SKM-1 (cell line): ENCODE measurements around the gene CREB3L2.
"Not testable (repeated sequence)": the region's sequence is repeated elsewhere in the genome, so short reads cannot be mapped to it uniquely, and the experiment has no call there.

Experiments
- DNase-seq: peaks from one replicate; lab custom pipeline; 2025; ENCODE audit not compliant: unreplicated experiment; lab: John Stamatoyannopoulos, UW

CREB3L2 gene

DNA sequence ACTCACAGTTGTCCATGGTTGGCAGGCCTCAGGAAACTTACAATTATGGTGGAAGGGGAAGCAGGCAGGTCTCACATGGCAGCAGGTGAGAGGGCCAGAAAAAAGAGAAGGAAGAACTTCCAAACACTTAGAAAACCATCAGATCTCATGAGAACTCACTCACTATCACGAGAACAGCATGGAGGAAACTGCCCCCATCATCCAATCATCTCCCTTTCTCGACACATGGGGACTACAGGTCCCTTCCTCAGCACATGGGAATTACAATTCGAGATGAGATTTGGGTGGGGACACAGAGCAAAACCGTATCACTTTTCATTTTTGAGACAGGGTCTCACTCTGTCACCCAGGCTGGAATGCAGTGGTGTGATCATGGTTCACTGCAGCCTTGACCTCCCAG is 12.3 kb upstream of the CREB3L2 start:
- DNase-seq, result not testable (repeated sequence)

DNA sequence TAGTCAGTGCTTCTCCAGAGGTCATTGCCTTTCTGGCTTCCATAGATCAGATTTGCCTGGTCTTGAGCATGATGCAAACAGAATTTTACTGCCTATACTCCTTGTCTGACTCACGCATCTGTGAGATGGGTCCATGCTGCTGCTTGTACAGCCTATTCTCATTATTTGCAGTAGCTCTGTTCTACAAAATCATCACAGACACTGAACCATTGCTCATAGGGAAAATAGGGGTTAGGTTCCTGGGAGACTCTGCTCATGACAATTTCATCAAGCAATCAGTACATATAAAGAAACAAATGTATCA is 7.4 kb upstream of the CREB3L2 start:
- DNase-seq, result no peak

DNA sequence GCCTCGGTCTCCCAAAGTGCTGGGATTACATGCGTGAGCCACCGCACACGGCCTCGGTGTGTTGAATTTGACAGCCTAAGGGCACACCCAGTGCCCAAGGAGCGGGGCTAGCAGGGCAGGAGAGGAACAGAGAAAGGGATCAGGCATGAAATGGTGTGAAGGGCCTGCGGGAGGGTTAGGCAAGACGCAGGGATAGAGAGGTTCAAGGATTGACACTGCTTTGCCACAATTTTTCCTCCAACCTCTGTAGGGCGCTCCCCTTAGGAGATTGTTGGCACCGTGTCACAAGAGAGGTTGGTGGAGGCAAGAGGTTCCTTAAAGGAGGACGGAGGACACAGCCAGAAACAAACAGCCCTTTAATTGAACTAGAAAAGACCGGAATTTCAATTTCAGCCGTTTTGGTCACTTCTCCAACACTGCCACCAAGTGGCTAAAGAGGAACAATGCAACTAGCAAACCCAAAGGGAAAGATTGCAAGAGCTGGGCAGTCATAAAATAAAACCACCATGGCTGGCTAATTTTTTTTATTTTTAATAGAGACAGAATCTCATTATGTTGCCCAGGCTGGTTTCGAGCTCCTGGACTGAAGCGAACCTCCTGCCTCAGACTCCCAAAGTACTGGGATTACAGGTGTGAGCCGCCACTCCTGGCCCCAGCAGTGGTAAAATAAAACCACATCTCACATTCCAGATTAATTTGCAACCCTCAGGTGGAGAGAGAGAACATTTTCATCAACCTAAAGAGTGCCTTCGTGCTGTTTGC is 6.9 kb upstream of the CREB3L2 start:
- DNase-seq, result peak; percentile 71

DNA sequence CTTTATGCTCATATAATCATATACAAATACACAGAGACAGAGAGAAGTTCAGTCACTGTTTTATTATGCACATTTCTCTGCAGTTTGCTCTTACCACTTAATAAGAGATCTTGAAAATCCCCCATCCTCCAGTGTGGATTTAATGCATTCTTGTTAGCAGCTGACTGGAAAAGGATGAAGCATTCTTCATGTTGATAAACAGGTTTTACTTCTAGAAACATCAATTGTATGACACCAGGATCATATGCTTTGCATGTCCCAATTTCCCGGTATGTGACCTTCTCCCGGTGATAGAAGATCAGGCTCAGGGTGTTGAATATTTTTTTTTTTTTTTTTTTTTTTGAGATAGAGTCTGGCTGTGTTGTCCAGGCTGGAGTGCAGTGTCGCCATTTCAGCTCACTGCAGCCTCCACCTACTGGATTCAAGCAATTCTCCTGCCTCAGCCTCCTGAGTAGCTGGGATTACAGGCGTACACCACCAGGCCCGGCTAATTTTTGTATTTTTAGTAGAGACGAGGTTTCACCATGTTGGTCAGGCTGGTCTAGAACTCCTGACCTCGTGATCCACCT is 6.2 kb upstream of the CREB3L2 start:
- DNase-seq, result no peak

DNA sequence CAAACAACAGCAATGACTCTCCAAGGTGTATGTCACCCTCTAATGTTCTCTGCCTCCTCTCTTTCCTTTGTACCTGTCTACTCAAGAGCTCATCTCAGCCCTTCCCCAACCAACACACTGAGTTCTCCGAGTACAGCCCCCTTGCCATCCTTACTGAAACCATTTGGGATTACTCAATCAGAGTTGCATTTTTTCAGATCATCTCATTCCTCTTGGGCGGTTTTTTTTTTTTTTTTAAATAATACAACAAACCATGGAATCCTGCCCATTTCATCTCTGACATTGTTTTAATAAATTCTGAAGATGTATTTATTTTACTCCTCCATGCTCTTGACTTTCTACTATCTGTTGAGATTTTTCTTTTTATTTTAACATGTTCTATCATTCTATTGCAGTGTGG is 4.2 kb upstream of the CREB3L2 start:
- DNase-seq, result no peak

DNA sequence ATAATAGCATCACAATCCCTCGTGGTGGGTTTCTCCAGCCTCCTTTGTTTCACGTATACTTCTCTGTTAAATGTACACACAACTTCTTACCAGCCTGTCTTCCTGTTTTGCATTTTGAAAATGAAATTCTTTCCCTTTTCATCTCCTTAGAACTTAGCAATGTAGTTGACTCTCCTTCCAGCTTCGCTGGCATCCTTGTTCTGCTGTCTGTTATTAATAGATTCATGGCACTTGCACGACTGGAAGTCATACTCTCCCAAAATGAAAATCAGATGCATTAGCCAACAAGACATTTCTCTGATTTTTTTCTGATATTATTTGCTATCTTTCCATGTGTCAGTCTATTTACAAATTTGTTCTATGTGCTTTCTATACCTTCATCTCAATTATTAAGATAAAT is 3.0 kb upstream of the CREB3L2 start:
- DNase-seq, result no peak

DNA sequence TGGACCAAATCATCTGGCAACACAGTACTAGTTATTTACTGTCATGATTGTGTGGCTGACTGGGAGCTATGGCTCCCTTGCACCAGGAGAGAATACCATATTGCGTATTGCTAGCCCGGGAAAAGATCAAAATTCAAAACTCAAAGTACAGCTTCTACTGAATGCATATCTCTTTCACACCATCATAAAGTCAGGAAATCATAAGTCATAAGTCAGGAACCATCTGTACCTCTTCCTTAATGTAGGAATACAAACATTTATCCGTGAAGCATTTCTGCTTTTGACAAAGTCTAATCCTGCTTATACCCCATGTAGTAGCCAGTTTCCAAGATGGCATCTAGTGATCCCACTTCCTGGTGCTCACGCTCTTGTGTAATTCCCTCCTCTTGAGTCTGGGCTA is 2.2 kb upstream of the CREB3L2 start:
- no peak for DNase-seq

DNA sequence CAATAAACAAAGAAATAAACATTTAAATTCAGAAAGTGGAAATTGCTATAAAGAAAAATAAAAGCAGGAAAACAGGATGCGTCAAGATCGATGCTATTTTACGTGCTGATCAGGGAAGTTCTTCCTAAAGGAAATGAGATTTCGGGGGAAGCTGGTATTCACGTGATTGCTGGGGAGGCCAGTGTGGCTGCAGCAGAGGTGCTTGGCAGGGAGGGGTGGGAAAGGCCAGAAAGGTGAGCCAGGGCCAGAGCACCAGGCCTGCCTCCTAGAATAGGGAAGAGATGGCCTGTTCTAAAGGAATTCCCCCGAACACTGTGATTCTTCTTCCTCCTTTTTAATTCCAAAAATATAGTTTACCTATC is 923 bp upstream of the CREB3L2 start:
- DNase-seq, result no peak

DNA sequence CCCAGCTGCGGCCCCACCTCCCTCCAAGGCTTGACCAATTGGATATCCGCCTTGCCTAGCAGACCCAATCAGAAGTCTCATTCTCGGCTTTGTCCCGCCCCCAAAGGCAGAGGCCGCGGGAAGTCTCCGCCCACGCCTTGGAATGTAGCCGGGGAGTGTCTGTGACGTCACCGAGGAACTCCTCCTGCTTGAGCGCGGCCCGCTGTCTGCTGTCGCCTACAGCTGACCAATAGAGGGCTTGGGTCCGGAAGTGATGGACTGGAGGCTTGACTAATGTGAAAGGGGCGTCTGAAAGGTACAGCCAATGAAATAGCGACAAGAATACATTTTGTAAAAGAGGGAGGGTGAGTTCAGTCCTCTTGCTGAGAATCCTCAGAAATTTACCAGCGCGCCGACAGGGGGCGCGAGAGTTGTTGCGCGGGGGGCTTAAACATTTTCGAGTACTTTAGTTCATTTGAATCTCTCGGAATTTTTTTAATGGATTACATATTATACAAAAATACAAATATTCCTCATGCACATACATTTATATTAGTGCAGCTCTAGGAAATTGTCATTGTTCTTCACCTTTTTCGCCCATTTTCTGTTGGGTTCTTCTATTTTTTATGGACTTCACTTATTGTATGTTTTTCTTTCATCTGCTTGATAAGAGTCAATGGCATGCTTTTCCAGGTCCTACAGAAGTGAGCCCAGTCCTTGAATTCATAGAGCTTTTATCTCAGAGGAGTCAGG is 376 bp upstream of the CREB3L2 start:
- peak; percentile 99 for DNase-seq

DNA sequence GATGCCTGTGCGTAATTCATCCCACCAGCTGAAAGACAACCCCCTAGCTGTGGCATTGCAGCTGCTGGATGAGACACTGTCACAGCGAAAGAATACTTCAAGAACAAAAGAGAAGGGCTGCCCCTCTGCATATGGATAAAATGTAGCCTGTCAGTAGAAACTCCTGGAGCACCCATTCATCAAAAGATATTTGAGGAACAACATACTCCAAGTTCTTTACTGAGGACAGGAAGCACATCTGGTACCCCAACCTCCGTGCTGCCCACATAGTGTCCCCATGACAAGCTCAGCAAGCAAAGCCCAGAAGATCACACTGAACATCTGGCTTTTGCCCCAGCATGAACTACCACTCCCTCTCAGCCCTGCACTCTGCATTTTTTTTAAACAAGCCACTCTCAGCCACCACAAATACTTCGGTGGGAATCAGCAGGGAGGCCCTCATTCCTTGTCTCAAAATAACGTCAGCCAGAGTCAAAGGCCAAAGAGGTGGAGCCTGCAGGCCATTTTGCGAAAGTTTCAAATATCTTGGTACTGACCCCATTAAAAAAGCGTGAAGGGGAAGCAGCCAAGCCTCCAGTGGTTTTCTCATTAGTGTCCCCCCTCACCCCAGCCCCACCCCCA is 1.7 kb downstream of the CREB3L2 start:
- DNase-seq, result no peak

DNA sequence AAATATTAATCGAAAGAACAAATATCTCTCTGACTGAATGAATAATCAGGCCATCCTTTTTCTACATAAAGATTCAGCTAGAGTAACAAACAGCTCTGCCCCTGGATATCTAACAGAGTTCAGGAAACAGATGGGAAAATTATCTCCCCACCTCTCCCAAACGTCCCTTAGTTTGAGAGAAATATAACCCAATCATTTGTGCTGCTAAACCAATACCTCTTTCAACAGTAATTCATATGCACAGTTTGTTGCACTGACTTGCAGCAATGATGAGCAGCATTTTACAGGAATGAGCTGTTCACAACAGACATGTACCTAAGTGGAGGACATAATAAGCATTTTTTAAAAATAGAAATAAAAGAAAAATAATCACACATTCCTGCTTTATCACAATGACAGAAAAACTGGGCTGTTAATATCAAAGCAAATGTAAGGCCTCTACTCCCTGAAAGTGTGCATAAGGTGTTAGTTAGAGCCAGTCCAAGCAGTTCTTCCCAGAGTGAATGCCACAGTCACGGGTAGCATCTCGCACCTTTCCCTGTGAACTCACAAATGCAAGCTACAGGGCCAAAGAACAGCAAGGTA is 2.3 kb downstream of the CREB3L2 start:
- DNase-seq, result no peak

DNA sequence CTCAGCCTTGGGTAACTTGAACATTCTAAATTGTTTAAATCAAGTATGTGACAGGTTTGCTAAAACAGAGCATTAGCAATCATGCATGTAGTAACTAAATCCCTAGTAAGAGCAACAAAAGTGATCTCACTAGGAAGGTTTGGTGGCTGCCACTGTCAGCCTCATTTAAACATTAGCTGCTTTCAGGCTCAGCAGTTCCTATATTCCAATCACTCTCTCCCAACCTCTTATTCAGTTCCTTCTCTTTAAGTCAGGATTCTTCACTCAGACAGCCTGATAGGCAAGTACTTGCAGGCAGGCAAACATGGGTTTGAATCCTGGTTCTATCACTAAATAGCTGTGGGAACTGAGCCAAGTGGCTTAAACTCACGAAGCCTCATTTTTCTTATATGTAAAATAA is 3.6 kb downstream of the CREB3L2 start:
- no peak for DNase-seq

DNA sequence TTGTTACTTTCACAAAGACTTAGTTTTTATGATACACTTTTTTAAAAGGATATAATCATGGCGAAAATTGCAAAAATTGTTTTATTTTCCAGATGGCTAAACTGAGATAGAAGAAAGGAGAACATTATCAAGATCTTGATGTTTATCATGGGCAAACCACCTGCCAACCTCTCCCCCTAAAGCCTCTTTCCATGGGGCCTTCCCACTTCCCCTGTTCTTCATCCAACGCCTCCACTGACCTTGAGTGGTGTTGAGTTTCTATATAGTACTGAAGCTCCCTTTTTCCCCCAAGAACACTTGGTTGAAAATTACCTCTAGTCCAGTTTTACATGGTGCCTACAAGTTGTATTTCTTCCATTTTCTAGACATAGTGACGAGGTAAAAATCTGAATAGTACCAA is 5.0 kb downstream of the CREB3L2 start:
- no peak for DNase-seq

DNA sequence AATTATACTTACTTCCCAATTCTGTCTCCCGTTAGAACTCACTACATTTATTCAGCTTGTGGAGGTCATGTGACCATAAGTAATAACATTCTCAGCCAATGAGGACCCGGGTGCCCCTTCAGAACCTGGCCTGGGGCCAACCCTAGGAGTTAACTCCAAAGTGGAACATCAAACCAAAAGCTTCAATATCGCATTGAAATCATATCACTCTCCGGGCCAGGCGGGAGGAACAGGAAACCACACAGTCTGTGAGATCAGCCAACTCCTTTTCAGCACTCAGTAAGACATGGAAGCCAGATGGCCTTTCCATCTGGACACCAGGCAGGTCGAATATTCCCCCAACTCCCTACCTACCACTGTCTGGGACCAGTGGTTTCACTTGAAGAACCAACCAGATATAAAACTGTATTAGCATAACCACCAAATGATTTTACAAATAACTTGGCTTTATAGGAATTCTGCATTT is 5.5 kb downstream of the CREB3L2 start:
- DNase-seq, result no peak

DNA sequence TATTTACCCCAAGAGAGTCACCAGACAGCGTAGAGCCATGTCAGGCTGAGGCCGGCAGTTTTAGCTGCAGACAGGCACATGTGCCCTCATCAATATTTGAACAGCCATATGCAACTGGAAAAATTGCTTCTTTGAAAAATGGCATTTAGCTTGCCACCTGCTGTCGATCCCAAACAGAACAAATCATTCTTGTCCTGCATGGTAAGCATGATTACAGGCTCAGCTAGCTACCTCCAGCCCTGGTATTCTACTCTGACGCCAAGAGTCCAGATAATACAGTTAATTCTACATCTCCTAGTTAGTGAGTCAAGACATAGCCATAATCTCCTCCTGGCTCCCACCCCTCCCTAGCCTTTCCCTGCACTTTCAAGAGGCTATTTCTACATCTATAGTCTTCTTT is 7.7 kb downstream of the CREB3L2 start:
- no peak for DNase-seq

DNA sequence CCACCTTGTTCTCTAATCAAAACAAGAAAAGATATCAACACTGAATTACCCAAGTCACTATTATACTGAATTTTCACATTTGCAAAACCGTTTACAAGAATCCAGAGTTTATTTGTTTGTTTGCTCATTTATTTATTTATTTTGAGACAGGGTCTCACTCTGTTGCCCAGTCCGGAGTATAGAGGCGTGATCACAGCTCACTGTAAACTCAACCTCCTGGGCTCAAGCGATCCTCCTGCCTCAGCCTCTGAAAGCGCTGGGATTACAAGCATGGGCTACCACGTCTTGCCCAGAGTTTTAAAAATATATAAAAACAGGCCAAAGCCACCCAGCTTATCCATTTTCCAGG is 8.5 kb downstream of the CREB3L2 start:
- no peak for DNase-seq

DNA sequence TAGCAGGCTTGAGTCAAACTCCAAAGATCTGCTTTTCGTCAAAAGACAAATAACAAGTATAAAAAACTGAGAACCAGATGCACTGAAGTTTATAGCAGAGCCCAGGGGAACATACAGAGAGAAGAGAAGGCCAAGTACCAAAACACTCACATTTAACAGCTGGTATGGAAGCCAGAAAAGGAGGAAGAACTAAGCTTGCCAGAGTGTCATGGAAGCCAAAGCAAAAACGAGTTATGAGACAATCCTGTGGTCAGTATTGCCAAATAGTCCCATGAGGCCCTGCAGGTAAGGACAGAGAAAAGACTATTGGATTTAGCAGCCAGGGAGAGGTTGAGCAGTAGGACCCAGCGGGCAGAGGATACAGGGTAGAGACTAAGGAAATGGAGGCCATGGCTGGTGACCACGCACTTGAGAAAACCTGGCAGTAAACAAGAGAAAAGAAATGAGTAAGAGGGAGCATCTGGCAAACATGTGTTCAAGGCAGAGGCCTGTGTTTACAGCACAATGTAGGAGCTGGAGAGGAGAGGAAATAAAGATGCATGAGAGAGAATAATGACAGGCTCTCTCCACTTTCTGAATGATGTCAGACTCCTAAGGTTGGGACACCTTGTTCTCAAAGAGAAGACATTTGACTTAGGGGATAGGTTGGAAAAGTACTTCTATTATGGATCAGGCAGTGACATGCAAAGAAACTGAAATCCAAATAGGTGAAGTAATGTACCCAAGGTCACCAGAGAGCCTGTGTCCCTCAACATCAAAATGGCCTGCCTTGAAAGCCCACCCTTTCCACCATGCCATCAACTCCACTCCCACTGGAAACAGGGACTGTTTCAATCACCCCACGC is 9.1 kb downstream of the CREB3L2 start:
- peak; percentile 69 for DNase-seq

DNA sequence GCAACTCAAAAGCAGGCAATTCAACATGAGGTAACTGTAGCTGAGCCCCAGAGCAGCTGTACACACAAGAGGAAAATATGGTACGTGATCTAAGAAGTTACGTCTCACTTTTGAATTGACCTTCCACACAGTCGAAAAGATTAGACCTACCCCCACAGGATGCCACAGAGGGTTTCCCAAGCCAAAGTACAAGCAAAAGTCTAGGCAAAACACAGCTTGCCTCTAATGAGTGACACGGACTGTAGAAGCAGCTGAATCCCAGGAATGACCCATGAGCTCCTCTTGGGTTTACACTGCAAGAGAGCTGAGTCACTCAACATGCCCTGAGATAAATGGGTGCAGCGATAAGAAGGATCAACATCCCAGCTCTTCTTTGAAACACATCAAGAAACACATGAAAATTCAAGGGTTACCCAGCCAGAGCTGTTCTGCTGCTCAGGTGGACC is 9.8 kb downstream of the CREB3L2 start:
- no peak for DNase-seq

DNA sequence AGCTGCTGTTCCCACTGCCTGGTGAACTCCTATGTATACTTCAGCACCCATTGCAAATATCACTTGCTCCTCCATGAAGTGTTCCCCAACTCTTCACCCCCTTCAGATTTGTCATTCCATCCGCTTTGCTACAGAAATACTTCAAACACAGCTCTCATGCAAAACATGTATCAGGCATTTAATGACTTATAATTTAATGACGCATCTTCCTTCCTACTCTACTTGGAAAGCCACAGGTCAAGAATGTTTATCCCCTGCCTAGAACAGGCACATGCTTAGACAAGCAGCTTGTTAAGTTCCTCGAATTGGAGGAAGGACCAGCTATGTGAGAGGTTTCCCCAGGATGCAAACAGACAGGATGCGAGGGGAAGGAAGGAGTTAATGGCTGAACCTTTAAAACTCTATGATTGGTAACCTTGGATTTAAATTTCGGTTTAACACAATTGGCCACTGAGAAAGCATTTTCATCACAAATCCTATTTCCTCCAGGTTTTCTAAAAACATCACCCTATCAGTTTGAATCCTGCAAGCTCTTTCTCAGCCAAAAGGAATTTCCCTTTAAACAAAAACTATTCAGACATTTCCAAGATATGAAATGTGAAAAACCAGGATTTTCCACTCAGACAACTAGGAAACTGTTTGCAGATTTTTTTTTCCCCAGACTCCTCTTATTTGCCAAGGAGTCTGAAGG is 11.5 kb downstream of the CREB3L2 start:
- DNase-seq, result no peak

DNA sequence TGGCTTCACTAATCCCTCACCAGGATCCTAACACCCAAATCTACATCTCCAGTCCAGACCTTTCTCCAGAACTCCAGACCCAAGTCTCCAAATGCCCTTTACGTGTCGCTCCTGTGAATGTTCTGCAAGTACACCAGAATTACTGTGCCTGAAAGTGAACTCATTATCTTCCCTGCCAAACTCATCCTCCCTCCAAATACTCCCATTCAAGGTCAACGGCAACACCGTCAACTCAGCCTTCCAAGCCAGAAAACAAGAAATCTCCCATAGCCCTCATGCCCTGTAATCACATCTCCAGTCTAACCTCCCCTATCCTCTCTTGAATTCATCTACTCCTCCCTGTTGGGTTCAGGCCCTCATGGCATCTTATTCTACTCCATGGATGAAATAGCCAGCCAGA is 12.3 kb downstream of the CREB3L2 start:
- DNase-seq, result no peak
